ENCODE data around the gene ZSWIM3. TPM values are rescaled to one million over a fixed set of nuclear protein-coding genes. Genes with fewer than 3 reads are reported as not detected.

Gene ZSWIM3
- total RNA-seq (1 to 10 TPM in 1 of 2 donors, under 1 TPM in 1; 0.89 to 1.2 TPM), total RNA-seq (3.5 to 15.5 reads per million in 2 donors)

DNA sequence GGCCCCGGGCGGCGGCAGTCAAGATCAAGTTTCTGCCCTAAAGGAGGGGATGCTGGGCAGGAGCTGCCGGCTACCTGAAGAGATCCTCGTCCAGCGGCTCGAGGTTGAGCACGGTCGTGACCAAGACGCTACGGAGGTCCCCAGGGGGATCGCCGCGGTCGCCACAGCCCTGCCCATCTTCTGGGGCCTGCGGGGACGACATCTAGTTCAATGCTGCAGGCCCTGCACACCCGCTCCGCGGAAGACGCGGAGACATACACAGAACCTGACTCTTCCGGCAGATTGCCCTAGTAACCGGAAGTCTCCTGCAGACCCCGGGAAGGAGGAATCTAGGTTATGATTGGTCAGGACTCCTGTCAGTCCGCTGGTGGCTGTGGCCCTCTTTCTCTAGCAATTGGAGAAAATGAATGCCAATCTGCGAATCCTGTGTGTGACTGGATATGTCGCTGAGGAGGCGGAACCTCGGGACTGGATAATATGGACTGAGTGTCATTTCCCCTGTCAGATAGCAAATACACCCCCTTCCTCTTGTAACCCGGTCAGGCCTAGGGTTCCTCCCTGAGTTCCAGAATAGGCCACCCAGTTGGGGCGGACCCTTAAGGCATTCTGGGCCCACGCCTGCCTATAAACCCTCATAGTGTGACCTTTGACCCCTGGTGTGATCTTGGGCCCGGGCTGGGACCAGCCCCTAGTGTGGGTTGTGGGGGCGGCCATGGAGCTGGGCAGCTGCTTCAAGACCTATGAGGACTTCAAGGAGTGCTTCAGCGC lies at the start of gene ZSWIM3, which contains the start of gene ACOT8:
TSS of gene ZSWIM3 (plus strand) at position 501 of the 768 bp plus-strand sequence. CDS start at position 713, 212 bp downstream.
TSS of gene ACOT8 (minus strand) at position 279 of the 768 bp plus-strand sequence. CDS start at position 202, 77 bp downstream.
- H3K9me3 ChIP-seq (ENCODE audit: control insufficient read depth, low read length, poor library complexity, severe bottlenecking), result no peaks in the 10 kb centered on the region
- H3K27ac Mint-ChIP-seq, result peak within 1 kb of the TSS; percentile 96
- DNase-seq (peak; percentile 68 to 84 (median 82)), ATAC-seq (peak; percentile 98)
- H3K36me3 Mint-ChIP-seq (ENCODE audit: low read depth), result no peaks in the 10 kb centered on the region
- H3K27me3 Mint-ChIP-seq, result no peaks in the 10 kb centered on the region
- H3K4me1 Mint-ChIP-seq, result peaks cover 41% of the 10 kb centered on the region
- peak within 1 kb of the TSS; percentile 97 for H3K4me3 Mint-ChIP-seq

DNA sequence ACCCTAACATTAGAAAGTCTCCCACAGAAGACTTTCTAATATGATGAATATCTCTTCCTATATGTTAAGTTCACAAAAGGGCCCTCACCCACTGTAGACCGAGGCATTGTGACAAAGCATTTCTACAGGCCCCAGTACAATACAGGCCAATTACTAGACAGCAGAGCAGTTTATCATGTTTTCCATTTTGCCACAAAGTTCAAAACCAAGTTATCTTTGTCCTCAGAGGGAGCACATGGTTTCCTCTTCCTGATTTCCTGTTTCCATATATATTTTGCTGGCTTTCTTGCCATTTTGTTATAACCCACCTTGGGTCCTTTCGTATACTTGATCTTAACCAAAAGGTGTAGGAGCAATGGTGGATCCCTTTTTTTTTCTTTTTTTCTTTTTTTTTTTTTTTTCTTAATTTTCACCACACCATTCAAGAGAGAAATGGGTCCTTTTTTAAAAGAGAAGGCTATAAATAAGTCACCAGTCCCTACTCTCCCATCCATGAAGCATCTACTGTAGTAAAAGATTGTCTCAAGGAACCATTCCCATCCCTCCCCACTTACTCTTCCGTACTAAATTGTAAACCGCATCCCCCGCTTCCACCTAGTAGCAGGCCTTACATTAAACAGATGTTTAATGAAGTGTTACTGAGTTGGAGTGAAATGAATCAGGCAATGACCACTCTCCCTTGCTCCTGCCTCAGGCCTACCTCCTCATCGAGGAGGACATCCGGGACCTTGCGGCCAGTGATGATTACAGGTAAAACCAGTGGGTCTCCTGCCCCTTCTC lies 47.0 kb upstream of the ZSWIM3 start:
- H3K4me1 Mint-ChIP-seq, result peaks cover 17% of the 10 kb centered on the region
- H3K27ac Mint-ChIP-seq, result no peak overlapping the region
- DNase-seq, result no peak
- ATAC-seq, result no peak
- H3K36me3 Mint-ChIP-seq (ENCODE audit: low read depth), result peaks cover 4% of the 10 kb centered on the region
- H3K4me3 Mint-ChIP-seq, result no peak overlapping the region
- H3K27me3 Mint-ChIP-seq, result no peaks in the 10 kb centered on the region
- no peaks in the 10 kb centered on the region for H3K9me3 ChIP-seq (ENCODE audit: control insufficient read depth, low read length, poor library complexity, severe bottlenecking)

DNA sequence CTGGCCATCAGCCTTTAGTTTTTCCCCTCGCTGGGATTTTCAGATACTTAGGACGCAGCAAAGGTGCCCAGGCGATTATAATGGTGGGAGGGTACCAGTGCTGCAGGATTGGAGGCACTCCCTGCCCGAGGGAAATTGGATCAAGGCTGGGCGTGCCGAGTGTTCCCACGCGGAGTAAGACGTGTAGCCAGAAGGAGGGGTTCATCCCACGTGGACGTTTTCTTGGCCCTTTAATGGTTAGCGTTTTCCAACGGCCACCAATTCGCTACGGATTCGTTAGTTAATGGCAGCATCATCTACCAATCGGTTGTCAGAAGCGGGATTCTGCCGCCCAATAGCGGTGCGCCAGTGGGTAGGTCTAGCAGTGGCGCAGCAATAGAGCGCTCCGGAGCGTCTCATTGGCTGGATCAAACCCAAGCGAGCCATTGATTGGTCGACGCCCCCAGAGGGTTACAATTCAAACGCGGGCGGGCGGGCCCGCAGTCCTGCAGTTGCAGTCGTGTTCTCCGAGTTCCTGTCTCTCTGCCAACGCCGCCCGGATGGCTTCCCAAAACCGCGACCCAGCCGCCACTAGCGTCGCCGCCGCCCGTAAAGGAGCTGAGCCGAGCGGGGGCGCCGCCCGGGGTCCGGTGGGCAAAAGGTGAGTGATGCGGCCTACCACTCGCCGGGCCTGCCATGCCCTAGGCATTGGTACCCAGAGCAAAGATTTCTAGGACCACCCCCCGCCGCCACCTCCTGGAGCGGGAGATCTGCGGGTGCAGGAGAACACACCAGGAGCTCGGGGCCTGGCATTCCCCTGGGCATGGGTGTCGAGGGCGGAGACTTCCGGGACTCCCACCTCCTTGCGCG lies 45.0 kb upstream of the ZSWIM3 start, which contains the start of gene UBE2C:
TSS of gene UBE2C (plus strand) at position 488 of the 849 bp plus-strand sequence. CDS start at position 540, 52 bp downstream.
- no peaks in the 10 kb centered on the region for H3K9me3 ChIP-seq (ENCODE audit: control insufficient read depth, low read length, poor library complexity, severe bottlenecking)
- DNase-seq (peak; percentile 84 to 89 (median 89)), ATAC-seq (peak; percentile 100)
- Mint-ChIP-seq H3K4me1 (peaks cover 17% of the 10 kb centered on the region), H3K27ac (peak within 1 kb of the TSS; percentile 75), H3K4me3 (peak within 1 kb of the TSS; percentile 87), H3K27me3 (no peaks in the 10 kb centered on the region), H3K36me3 (ENCODE audit: low read depth) (peaks cover 4% of the 10 kb centered on the region)

DNA sequence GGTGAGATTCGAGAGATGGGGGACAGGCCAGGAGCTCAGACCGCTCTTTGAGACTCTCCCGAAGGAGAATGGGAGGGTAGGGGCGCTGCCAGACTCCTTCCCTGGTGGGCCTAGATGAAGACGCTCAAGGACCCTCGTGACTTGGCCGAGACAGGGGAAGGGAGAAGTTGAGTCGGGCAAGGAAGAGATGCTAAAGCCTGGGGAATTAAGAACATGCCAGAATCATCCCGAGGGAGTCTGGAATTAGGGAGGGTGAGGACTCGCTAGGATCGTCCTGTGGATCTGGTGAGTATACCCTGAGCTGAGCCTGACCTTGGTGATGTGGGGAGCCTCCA lies 44.4 kb upstream of the ZSWIM3 start:
- DNase-seq (no peak), ATAC-seq (no peak)
- H3K4me1 Mint-ChIP-seq, result peaks cover 17% of the 10 kb centered on the region
- peaks cover 4% of the 10 kb centered on the region for H3K36me3 Mint-ChIP-seq (ENCODE audit: low read depth)
- H3K4me3 Mint-ChIP-seq, result peak overlapping the region; percentile 87
- H3K9me3 ChIP-seq (ENCODE audit: control insufficient read depth, low read length, poor library complexity, severe bottlenecking), result no peaks in the 10 kb centered on the region
- H3K27ac Mint-ChIP-seq, result no peak overlapping the region
- no peaks in the 10 kb centered on the region for H3K27me3 Mint-ChIP-seq

DNA sequence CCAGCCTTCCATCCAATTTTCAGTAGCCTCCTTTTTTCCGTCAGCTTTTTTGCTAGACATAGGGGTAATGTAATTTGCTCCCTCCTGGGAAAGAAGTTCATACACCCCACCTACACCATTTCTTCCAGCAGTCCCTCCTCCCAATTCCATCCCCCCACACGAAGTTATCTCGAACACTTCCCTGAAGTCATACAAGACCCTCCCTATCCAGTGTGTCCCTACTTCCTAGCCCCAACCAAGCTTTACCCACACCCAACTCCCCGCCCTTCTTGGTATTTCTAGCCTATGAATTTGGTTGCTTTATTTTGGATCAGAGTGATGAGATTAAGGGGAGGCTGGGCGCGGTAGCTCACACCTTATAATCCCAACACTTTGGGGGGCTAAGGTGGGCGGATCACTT lies 43.9 kb upstream of the ZSWIM3 start:
- ATAC-seq (no peak), DNase-seq (no peak)
- Mint-ChIP-seq H3K36me3 (ENCODE audit: low read depth) (peaks cover 4% of the 10 kb centered on the region), H3K27ac (no peak overlapping the region), H3K4me3 (peak overlapping the region; percentile 87), H3K27me3 (no peaks in the 10 kb centered on the region), H3K4me1 (peaks cover 17% of the 10 kb centered on the region)
- H3K9me3 ChIP-seq (ENCODE audit: control insufficient read depth, low read length, poor library complexity, severe bottlenecking), result no peaks in the 10 kb centered on the region

DNA sequence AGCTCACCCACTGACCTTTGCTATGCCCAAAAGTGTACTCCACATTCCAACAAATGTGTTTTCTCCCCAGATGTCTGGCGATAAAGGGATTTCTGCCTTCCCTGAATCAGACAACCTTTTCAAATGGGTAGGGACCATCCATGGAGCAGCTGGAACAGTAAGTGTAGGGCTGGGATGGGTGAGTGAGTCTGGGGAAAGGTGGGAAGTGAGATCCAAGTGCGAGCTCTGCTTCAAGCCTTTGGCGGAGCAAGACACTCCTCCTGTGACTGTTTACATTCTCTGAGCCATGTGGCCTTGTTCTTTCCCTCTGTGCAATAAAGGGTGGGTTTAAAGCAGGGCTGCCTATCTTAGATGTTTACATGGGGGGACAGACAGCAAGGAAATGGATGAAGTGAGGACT lies 43.1 kb upstream of the ZSWIM3 start:
- peaks cover 2% of the 10 kb centered on the region for H3K36me3 Mint-ChIP-seq (ENCODE audit: low read depth)
- no peaks in the 10 kb centered on the region for H3K27me3 Mint-ChIP-seq
- H3K4me1 Mint-ChIP-seq, result peaks cover 15% of the 10 kb centered on the region
- DNase-seq, result no peak
- ATAC-seq, result no peak
- no peak overlapping the region for H3K27ac Mint-ChIP-seq
- no peak overlapping the region for H3K4me3 Mint-ChIP-seq
- H3K9me3 ChIP-seq (ENCODE audit: control insufficient read depth, low read length, poor library complexity, severe bottlenecking), result no peaks in the 10 kb centered on the region

DNA sequence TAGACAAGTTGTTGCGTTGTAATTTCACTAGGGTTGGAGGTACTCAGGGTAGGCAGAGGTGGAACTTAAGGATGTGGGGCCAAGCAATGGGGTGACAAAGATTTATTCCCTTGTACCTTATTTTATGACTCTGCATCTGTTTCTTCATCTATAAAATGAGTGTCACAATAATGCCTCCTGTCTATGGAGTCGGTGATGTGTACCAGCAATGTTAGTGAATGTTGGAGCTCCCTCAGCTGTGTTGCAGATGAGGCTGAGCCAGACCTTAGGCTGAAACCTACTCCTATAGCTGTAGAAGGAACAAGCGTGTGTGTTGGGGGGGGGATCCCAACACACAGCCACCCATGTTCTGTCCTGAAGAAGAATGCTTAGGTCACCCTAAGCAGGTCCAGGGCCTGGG lies 40.5 kb upstream of the ZSWIM3 start:
- H3K27me3 Mint-ChIP-seq, result peaks cover 7% of the 10 kb centered on the region
- peaks cover 15% of the 10 kb centered on the region for H3K4me1 Mint-ChIP-seq
- DNase-seq (no peak), ATAC-seq (no peak)
- H3K9me3 ChIP-seq (ENCODE audit: control insufficient read depth, low read length, poor library complexity, severe bottlenecking), result no peaks in the 10 kb centered on the region
- peak overlapping the region; percentile 51 for H3K27ac Mint-ChIP-seq
- H3K4me3 Mint-ChIP-seq, result no peak overlapping the region
- H3K36me3 Mint-ChIP-seq (ENCODE audit: low read depth), result peaks cover 2% of the 10 kb centered on the region

DNA sequence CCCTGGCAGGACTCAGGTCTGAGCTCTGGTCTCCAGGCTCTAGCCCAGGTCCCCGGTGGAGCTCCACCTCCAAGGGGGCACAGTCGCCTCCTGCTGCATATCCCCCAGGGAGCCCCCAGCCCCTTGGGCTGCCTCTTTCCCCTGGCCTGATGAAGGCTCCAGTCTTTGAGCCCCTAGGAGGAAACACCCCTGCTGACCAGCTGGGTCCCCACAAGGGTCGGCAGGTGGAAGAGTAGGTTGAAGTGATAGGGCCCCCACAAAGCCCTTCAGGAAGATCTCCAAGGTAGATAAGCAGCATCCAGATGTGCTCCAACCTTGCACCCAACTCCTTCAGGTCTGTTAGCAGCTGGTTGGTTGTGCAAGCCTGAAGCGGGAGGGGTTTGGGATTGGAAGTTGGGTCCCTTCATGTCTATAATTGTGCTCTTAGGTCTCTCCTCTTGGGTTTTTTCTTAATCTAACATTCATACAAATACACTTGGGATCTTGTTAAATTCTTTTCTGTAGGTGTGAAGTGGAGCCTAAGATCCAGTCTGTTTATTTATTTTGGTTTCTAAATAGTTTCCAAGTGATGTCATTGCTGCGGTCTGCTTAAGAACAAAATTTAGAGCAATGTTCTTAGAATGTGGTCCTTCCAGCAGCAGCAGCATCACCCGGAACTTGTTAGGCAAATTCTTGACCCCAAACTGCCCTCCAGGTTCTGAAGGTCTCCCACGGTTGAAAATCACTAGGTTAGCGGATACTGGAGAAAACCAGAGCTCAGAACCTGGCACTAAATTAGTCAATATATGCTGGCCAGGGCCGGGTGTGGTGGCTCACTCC lies 39.8 kb upstream of the ZSWIM3 start:
- H3K36me3 Mint-ChIP-seq (ENCODE audit: low read depth), result peaks cover 2% of the 10 kb centered on the region
- ATAC-seq, result peak; percentile 44
- H3K4me3 Mint-ChIP-seq, result no peak overlapping the region
- peaks cover 7% of the 10 kb centered on the region for H3K27me3 Mint-ChIP-seq
- no peaks in the 10 kb centered on the region for H3K9me3 ChIP-seq (ENCODE audit: control insufficient read depth, low read length, poor library complexity, severe bottlenecking)
- DNase-seq, result no peak
- peak overlapping the region; percentile 51 for H3K27ac Mint-ChIP-seq
- peaks cover 9% of the 10 kb centered on the region for H3K4me1 Mint-ChIP-seq

DNA sequence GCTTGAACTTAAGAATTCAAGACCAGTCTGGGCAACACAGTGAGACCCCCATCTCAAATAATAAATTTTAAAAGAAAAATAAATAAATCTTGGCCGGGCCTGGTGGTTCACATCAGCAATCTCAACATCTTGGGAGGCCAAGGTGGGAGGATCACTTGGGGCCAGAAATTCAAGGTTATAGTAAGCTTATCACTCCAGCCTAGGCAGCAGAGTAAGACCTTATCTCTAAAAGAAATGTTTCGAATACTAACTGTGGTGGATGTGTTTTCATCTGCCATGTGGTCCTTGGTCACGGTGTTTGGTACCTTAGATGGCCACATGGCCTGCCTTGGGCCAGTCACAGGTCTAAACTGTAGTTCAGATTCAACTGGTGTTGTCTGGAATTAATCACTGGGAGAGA lies 39.2 kb upstream of the ZSWIM3 start:
- Mint-ChIP-seq H3K4me3 (no peak overlapping the region), H3K36me3 (ENCODE audit: low read depth) (peaks cover 2% of the 10 kb centered on the region), H3K4me1 (peaks cover 7% of the 10 kb centered on the region), H3K27me3 (peaks cover 7% of the 10 kb centered on the region), H3K27ac (no peak overlapping the region)
- H3K9me3 ChIP-seq (ENCODE audit: control insufficient read depth, low read length, poor library complexity, severe bottlenecking), result no peaks in the 10 kb centered on the region
- DNase-seq, result no peak
- no peak for ATAC-seq

DNA sequence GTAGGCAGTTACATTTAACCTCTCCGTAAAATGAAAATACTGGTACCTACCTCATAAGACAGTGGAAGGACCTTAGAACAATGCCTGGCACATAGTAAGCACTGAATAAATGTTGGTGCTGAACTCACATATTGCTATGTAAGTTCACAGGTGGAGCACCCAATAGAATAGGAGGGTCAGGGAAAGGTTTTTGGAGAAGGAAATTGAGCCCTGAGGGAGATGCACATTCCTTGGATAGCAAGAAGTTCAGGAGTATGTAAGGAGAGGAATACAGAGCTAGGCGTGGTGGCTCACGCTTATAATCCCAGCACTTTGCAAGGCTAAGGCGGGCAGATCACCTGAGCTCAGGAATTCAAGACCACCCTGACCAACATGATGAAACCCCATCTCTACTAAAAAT lies 37.9 kb upstream of the ZSWIM3 start:
- peaks cover 14% of the 10 kb centered on the region for H3K27me3 Mint-ChIP-seq
- H3K27ac Mint-ChIP-seq, result no peak overlapping the region
- ATAC-seq (no peak), DNase-seq (no peak)
- peaks cover 12% of the 10 kb centered on the region for H3K4me1 Mint-ChIP-seq
- peaks cover 4% of the 10 kb centered on the region for H3K36me3 Mint-ChIP-seq (ENCODE audit: low read depth)
- H3K9me3 ChIP-seq (ENCODE audit: control insufficient read depth, low read length, poor library complexity, severe bottlenecking), result no peaks in the 10 kb centered on the region
- no peak overlapping the region for H3K4me3 Mint-ChIP-seq

DNA sequence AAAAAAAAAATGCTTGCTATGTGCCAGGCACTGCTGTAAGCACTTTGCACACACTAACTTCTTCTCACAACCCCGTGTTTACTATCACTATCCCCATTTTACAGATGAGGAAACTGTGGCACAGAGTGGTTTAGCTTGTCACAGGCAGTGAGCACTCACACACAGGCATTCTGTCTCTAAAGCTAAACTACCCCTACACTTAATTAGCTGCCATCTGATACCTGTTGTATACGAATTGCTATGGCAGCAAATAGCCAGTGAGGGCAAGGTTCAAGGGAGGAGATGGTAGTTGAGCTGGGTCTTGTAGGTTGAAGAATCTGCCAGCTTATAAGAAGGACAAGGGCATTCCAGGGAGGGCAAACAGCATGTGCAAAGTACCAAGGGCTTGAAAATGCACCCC lies 35.5 kb upstream of the ZSWIM3 start:
- no peak overlapping the region for H3K27ac Mint-ChIP-seq
- H3K4me1 Mint-ChIP-seq, result peaks cover 12% of the 10 kb centered on the region
- no peak for ATAC-seq
- no peak for DNase-seq
- H3K27me3 Mint-ChIP-seq, result peaks cover 15% of the 10 kb centered on the region
- H3K9me3 ChIP-seq (ENCODE audit: control insufficient read depth, low read length, poor library complexity, severe bottlenecking), result no peaks in the 10 kb centered on the region
- peaks cover 4% of the 10 kb centered on the region for H3K36me3 Mint-ChIP-seq (ENCODE audit: low read depth)
- H3K4me3 Mint-ChIP-seq, result no peak overlapping the region

DNA sequence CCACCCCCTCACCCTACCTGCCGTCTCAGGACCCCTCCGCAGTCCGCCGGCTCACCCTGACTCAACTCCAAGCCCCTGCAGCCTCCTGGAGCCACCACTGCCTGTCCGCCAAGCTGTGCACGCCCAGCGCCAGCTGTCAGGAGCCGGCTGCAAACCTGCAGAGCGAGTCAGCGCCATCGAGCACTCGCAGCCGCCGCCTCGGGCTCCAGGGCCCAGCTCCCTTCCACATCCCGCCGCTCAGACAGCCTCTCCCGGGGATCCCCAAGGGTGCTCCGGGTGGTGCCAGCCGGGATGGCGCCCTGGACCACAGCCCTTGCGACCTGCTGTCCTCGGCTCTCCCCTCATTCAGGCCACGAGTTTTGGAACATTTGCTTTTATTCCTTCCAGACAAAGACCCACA lies 34.6 kb upstream of the ZSWIM3 start:
- no peak for ATAC-seq

More for the DNA sequence above, 34.6 kb upstream of the ZSWIM3 start:
- Mint-ChIP-seq H3K4me3 (no peak overlapping the region), H3K36me3 (ENCODE audit: low read depth) (peaks cover 4% of the 10 kb centered on the region), H3K27me3 (peaks cover 15% of the 10 kb centered on the region), H3K4me1 (peaks cover 12% of the 10 kb centered on the region), H3K27ac (no peak overlapping the region)
- no peaks in the 10 kb centered on the region for H3K9me3 ChIP-seq (ENCODE audit: control insufficient read depth, low read length, poor library complexity, severe bottlenecking)
- no peak for DNase-seq

Measured in T-helper 17 cell (primary cell).